HG03280 (cell line): ENCODE results near the gene RHBDD2.
"Not testable (repeated sequence)": the region's sequence is repeated elsewhere in the genome, so short reads cannot be mapped to it uniquely, and the experiment has no call there.

Experiments
- ATAC-seq: cut with Tn5 transposase; IDR thresholded peaks from one replicate; pipeline ENCODE4 v1.9.1; 2021; ENCODE audit warnings: mild to moderate bottlenecking, moderate library complexity; ENCODE audit not compliant: unreplicated experiment

RHBDD2 gene

DNA sequence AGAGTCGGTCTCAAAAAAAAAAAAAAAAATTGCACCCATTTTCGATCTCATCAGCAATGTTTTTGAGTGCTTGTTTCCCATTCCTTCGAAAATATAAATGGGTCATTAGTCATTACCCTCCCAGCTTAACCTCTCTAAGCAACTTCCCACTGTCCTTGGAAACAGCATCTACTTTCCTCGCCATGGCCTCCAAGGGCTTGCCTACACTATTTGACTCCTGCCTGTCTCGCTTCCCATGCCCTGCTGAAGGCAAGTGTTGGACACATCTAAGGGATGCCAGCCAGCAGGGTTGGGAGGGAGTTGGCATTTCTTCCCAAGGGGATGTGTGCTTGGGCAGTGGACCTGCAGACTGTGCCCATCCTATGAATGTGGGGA lies 12.7 kb upstream of the RHBDD2 start:
- no peak for ATAC-seq

DNA sequence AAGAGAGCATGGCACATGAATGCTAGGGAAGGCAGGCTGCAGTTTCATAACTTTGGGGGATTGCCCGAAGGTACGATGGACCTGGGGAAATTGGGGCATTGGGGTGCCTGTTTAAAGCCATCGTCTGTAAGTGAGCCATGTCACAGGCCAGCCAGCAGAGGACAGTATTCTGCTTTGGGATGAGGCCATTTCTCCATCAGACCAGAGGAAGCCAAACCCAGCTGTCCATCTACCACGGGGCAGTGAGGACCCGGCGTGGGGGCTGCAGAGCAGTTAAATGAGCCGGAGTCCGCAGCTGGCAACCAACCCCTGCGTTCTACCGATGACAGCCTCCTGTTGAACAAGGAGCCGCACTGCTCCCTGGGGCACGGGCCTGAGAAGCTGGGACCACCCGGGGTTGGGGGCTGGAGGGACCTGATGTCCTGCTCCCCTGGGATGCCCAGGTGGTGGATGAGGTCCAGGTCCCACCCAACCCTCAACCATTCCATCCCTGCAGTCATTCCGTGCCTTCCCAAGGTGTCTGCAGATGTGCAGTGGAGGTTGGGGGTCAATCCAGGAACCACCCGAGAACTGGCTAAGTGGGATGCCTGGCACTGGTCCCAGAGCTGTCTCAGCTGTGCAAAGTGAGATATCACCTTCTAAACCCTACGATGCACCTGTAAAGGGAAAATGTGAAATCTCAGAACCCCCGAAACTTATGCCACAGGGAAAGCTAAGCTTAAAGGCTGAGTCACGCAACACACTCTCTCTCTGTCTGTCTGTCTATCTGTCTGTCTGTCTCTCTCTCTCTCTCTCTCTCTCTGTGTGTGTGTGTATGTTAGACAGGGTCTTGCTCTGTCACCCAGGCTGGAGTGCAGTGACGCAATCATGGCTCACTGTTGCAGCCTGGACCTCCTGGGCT lies 12.1 kb upstream of the RHBDD2 start:
- no peak for ATAC-seq

- no peak for ATAC-seq
Observed at GRCh38 chr7:75867390-75867717, 11.5 kb upstream of the RHBDD2 start.

- no peak for ATAC-seq
Observed at GRCh38 chr7:75868153-75868552, 10.7 kb upstream of the RHBDD2 start.

DNA sequence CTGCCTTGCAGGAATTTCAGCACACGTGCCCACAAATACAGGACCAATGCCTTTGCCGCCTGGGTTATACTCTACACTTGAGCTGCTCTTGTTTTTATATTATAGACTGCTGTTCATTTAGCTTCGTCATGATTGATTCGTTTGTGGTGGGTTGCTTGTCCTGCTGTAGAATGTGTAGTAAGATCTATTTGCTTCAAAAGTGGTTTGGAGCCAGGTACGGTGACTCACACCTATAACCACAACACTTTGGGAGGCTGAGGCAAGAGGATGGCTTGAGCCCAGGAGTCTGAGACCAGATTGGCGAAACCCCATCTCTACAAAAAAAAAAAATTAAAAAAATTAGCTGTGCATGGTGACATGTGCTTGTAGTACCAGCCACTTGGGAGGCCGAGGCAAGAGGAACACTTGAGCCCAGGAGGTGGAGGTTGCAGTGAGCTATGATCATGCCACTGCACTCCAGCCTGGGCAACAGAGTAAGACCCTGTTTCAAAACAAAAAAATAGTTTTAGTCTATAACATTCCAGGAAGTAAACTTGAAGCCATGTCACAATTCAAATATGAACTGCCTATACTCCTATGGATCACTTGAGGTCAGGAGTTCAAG lies 9.0 kb upstream of the RHBDD2 start:
- ATAC-seq: no peak

GRCh38 chr7:75870557-75871161 lies 8.2 kb upstream of the RHBDD2 start:
- no peak for ATAC-seq

- ATAC-seq: no peak
Observed at GRCh38 chr7:75872073-75872782, 6.6 kb upstream of the RHBDD2 start.

DNA sequence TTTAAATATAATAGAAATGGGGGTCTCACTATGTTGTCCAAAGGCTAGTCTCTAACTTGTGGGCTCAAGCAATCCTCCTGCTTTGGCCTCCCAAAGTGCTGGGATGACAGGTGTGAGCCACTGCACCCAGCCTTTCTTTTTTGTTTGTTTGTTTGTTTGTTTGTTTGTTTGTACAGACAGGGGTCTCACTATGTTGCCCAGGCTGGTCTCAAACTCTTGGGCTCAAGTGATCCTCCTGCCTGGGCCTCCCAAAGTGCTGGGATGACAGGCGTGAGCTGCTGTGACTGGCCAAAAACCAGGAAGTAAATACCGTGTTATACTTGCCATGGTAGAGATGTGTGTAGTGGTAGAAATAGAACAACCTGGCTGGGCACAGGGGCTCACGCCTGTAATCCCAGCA lies 4.7 kb upstream of the RHBDD2 start:
- not testable (repeated sequence) for ATAC-seq

DNA sequence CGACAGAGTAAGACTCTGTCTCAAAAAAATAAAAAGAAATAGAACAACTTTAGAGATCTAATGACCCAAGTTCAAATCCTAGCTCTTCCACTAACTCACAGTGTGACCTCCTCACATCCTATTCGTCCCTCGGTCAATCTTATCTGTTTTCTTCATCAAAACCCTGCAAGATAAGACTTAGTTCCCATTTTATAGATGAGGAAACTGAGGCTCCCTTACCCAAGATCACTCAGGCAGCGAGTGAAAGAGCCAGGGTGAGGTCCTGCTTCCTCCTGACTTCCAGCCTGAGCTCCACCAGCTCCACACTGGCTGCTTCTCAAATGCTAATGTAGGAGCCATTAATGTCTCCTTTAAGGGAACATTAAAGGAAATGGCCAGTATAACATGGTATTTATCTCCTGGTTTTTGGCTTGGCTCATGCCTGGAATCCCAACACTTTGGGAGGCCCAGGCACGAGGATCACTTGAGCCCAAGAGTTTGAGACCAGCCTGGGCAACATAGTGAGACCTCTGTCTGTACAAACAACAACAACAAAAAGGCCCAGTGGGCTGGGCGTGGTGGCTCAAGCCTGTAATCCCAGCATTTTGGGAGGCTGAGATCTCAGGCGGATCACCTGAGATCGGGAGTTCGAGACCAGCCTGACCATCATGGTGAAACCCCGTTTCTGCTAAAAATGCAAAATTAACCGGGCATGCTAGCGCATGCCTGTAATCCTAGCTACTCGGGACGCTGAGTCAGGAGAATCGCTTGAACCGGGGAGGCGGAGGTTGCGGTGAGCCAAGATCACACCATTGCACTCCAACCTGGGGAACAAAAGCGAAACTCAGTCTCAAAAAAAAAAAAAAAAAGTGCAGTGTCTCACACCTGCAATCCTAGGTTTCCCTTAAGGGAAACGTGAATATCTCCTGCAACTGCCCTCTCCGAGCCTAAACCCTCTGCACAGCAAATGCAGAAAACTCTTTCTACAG lies 3.4 kb upstream of the RHBDD2 start:
- no peak for ATAC-seq

- ATAC-seq: no peak
Observed at GRCh38 chr7:75876126-75876881, 2.5 kb upstream of the RHBDD2 start.

GRCh38 chr7:75878312-75878768 lies 494 bp upstream of the RHBDD2 start:
- peak; percentile 30 for ATAC-seq

DNA sequence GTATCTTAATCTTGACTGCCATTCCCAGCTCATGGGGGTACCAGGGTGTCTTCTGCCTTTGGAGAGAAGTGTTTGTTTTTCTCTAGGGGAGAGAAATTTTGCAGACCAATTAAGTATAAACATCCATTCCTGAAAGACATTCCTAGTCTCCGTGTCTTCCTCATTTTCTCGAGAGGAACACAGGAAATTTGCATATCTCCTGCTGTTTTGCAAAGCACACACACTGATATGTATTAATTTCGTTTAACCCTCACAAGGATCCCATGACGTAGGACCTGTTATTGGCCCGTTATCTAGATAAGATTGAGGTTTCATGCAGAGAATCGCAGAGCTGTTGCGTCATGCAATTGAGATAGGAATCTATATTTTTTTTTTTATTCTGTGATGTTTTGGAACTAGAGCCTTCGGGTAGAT lies 944 bp downstream of the RHBDD2 start:
- no peak for ATAC-seq

DNA sequence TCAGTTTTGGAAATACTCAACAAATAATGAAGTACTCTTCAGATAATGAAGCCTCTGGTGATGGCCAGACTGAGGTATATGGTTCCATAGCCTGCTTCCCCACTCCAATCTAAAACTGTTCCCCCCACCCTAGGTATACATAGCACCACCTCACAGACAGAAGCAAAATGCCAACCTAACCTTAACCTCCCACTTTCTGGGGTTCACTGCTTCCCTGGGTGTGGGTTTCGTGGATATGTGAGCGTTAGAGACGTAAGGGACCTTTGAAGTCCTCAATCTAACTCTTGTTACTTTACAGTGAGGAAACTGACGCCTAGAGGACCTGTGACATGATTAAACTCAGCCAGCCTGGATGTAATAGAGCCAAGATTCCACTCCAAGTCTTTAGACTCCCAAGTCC lies 1.4 kb downstream of the RHBDD2 start:
- no peak for ATAC-seq

DNA sequence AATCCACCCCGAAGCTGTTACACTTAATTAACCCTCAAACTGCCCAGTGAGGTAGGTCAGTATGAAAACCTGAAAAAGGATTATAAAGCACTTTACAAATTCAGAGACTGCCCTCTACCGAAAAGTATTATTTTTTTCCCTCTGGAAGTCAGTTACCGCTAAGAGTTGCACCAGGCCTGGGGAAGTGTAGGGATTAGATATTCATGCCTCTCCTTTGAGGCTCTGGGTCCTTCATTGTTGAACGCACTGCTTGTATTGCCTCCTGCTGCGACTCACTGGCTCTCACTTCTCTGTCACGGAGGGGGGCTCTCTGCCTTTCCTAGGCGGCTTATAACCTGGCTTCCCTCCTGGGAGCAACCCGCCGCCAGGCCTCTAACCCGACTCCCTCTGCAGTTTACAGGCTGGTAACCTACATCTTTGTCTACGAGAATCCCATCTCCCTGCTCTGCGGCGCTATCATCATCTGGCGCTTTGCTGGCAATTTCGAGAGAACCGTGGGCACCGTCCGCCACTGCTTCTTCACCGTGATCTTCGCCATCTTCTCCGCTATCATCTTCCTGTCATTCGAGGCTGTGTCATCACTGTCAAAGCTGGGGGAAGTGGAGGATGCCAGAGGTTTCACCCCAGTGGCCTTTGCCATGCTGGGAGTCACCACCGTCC lies 2.7 kb downstream of the RHBDD2 start:
- no peak for ATAC-seq

- ATAC-seq: not testable (repeated sequence)
Observed at GRCh38 chr7:75883265-75883824, 4.5 kb downstream of the RHBDD2 start.

DNA sequence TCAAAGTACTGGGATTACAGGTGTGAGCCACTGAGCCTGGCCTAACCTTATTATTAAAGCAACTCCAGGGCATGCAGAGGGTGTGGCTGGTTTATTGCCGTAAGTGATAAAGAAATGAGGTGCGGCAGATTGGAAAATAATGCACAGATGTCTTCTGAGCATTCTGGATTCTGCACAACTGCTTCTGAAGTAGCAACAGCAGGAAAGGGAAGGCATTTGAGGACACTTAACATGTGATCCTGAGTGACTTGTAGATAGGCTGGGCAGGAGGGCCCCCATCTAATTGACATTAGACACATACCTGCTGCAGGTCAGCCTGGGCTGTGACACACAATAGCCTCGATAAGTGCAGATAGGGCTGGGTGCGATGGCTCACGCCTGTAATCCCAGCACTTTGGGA lies 5.6 kb downstream of the RHBDD2 start:
- no peak for ATAC-seq

DNA sequence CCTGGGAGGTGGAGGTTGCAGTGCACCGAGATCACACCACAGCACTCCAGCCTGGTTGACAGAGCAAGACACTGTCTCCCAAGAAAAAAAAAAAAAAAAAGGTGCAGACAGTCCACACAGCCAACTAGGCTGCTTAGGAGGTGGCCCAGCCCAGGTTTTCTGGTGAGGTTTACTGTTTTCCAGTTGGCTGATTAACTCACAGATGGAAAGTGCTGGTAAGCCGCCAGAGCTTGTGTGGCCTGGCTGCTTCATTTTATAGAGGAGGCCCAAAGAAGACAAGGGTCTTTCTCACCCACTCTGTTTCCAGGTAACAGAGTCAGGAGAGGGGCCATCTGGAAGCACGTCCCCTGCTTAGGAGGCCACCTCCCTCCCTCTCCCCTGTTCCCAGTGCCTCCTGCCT lies 6.2 kb downstream of the RHBDD2 start:
- no peak for ATAC-seq

- no peak for ATAC-seq
Observed at GRCh38 chr7:75887669-75888369, 9.0 kb downstream of the RHBDD2 start.
